Right lobe of liver (tissue), 6 donors: Measurements from ENCODE around the gene SLC25A12. TPM values are rescaled to one million over a fixed set of nuclear protein-coding genes. Genes with fewer than 3 reads are reported as not detected.
A peak's percentile ranks its signal among the peaks of the same experiment; 100 is the strongest.
"Not testable (repeated sequence)": the region's sequence is repeated elsewhere in the genome, so short reads cannot be mapped to it uniquely, and the experiment has no call there.

ENCODE experiments used
- ATAC-seq, 4 donors: fragments of 200-7000 bp; cut with Tn5 transposase; one replicate each; pipeline ENCODE4 v1.9.1; 2020; ENCODE audit warnings: mild to moderate bottlenecking in 4 of 4, moderate library complexity in 4 of 4
- DNase-seq, 3 donors: peaks; one replicate each; pipeline ENCODE4 v3.0.0-alpha.2; 2020
- H3K27ac ChIP-seq, 3 donors: fragments of 200-600 bp; one replicate each; pipeline ENCODE4 v1.8.0; 2022
- H3K27me3 ChIP-seq, 2 donors: fragments of 200-600 bp; one replicate each; pipeline ENCODE4 v1.8.0; 2022
- H3K36me3 ChIP-seq, 4 donors: fragments of 200-600 bp; sonication (generic) in 1 of 4; one replicate each; pipeline versions ENCODE4 v1.5.1 to v1.8.0; 2017 to 2022; ENCODE audit warnings: control low read depth in 1 of 4
- H3K4me1 ChIP-seq, 4 donors: fragments of 200-600 bp; sonication (generic) in 1 of 4; one replicate each; pipeline versions ENCODE4 v1.5.1 to v1.8.0; 2017 to 2022; ENCODE audit warnings: control low read depth in 1 of 4
- H3K4me3 ChIP-seq, 3 donors: fragments of 200-600 bp; one replicate each; pipeline ENCODE4 v1.8.0; 2022
- H3K9me3 ChIP-seq, 4 donors: fragments of 200-600 bp; sonication (generic) in 1 of 4; one replicate each; pipeline versions ENCODE4 v1.5.1 to v1.8.0; 2017 to 2022; ENCODE audit warnings: control low read depth in 1 of 4
- CTCF ChIP-seq, 4 donors: fragments of 200-600 bp in 3 of 4; fragments of 450-650 bp in 1 of 4; IDR thresholded peaks; one replicate each; pipeline versions ENCODE4 v1.5.1 to v1.8.0; 2016 to 2022; ENCODE audit warnings: antibody characterized with exemption in 4 of 4, mild to moderate bottlenecking in 2 of 4
- POLR2A ChIP-seq: fragments of 450-650 bp; IDR thresholded peaks from one replicate; pipeline ENCODE4 v1.6.1; 2017; ENCODE audit warnings: antibody characterized with exemption, mild to moderate bottlenecking
- WGBS: methylation state at CpG from one replicate; pipeline ENCODE4 v1.1.6; 2018; ENCODE audit warnings: low coverage, low lambda C conversion rate; ENCODE audit not compliant: insufficient coverage; ENCODE audit errors: missing lambda C conversion rate; 5-methylcytosine and 5-hydroxymethylcytosine counted together
- intact Hi-C, 2 donors: fragments of 100-400 bp; cut with DNase I; formaldehyde crosslinking; loops; one replicate each; pipeline versions ENCODE4 v1.11.2 to v1.14.1; 2022
- total RNA-seq, 6 experiments: library from RNA; depleted of rRNA in 2 of 6; stranded (reverse); fragments of >200 nt in 2 of 6; fragmentation: NEBNext Ultra II Directional in 3 of 6; extraction: Animal tissue kit (Norgen Biotek cat#: 25700) in 3 of 6; gene quantifications; one replicate each; pipeline versions ENCODE4 v1.1.0 to v1.2.4, GENCODE V29; 2016 to 2023
- donor health status: DM: no; HTN: yes; CAD: no.
- donor health status: DM: no; HTN: no; CAD: no.
- donor health status: DM: no; HTN: no; CAD: no.
- donor health status: DM: no; HTN: yes; CAD: no.
- donor health status: DM: no; HTN: yes; CAD: no.

SLC25A12 gene
- total RNA-seq, 6 experiments from 2014 or later = 0.74 to 1.6 (median 1.1) TPM

GRCh38 chr2:171813126-171813525, 80.9 kb downstream of the SLC25A12 start:
- TF ChIP-seq CTCF (IDR thresholded peaks at IDR 0.05) (no peak), POLR2A (no peak)
- Histone ChIP-seq H3K4me1 (peaks cover 0 to 7% (median 0%) of the 10 kb centered on the region in 4 donors), H3K4me3 (no peak overlapping the region), H3K27ac (no peak overlapping the region), H3K27me3 (no peaks in the 10 kb centered on the region), H3K36me3 (no peaks in the 10 kb centered on the region), H3K9me3 (no peaks in the 10 kb centered on the region)
- 80% methylated on average over 3 of the region's 3 CpGs for WGBS
- DNase-seq = no peak
- intact Hi-C loops = loop anchor here in 1 of 2 donors (10.0 kb wide), 1 partner anchor 292 kb away; the partner anchor contains the start of gene DLX2
- no peak for ATAC-seq

DNA sequence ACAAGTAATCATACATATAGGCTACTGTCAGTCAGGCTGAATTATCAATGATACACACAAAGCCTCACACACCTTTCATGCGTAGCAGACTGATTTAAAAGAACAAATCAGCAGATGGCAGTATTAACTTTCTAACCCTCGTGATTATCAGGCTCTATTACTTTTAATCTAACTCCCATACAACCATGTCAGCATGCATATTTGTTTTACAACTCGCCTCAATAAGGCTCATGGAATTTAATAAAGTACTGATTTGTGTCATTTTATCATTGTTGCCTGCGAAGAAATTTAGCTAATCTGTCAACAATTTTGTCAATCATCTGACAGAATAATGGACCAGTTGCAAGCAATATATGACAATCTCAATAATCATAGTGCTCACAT, 82.8 kb downstream of the SLC25A12 start:
- 21% methylated on average over 4 of the region's 4 CpGs for WGBS
- DNase-seq (no peak), ATAC-seq (peak; percentile 86 to 90 (median 88))
- Histone ChIP-seq H3K36me3 (no peaks in the 10 kb centered on the region), H3K27ac (no peak overlapping the region), H3K9me3 (no peaks in the 10 kb centered on the region), H3K4me3 (no peak overlapping the region), H3K27me3 (no peaks in the 10 kb centered on the region), H3K4me1 (peaks cover 0 to 7% (median 0%) of the 10 kb centered on the region in 4 donors)
- intact Hi-C loops = loop anchor here in 1 of 2 donors (10.0 kb wide), 1 partner anchor 294 kb away; the partner anchor contains the start of gene DLX2
- TF ChIP-seq CTCF (IDR thresholded peaks at IDR 0.05) (peak; percentile 47 to 67 (median 56)), POLR2A (no peak)

GRCh38 chr2:171810422-171811244, 83.4 kb downstream of the SLC25A12 start:
- Histone ChIP-seq H3K4me1 (peaks cover 0 to 7% (median 0%) of the 10 kb centered on the region in 4 donors), H3K36me3 (no peaks in the 10 kb centered on the region), H3K27me3 (no peaks in the 10 kb centered on the region), H3K9me3 (no peaks in the 10 kb centered on the region), H3K4me3 (no peak overlapping the region), H3K27ac (no peak overlapping the region)
- DNase-seq = no peak
- TF ChIP-seq CTCF (IDR thresholded peaks at IDR 0.05) (no peak), POLR2A (no peak)
- WGBS = 34% methylated on average over 5 of the region's 5 CpGs
- no peak for ATAC-seq
- intact Hi-C loops = loop anchor here in 1 of 2 donors (10.0 kb wide), 1 partner anchor 294 kb away; the partner anchor contains the start of gene DLX2

DNA sequence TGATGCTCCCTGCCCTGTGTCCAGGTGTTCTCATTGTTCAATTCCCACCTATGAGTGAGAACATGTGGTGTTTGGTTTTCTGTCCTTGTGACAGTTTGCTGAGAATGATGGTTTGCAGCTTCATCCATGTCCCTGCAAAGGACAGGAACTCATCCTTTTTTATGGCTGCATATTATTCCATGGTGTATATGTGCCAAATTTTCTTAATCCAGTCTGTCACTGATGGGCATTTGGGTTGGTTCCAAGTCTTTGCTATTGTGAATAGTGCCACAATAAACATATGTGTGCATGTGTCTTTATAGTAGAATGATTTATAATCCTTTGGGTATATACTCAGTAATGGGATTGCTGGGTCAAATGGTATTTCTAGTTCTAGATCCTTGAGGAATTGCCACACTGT, 85.2 kb downstream of the SLC25A12 start:
- intact Hi-C loops = loop anchor here in 1 of 2 donors (10.0 kb wide), 1 partner anchor 296 kb away; the partner anchor contains the start of gene DLX2
- not testable (repeated sequence) for H3K4me1 ChIP-seq, H3K27me3 ChIP-seq, ATAC-seq, H3K27ac ChIP-seq, DNase-seq, H3K36me3 ChIP-seq, H3K9me3 ChIP-seq, H3K4me3 ChIP-seq

DNA sequence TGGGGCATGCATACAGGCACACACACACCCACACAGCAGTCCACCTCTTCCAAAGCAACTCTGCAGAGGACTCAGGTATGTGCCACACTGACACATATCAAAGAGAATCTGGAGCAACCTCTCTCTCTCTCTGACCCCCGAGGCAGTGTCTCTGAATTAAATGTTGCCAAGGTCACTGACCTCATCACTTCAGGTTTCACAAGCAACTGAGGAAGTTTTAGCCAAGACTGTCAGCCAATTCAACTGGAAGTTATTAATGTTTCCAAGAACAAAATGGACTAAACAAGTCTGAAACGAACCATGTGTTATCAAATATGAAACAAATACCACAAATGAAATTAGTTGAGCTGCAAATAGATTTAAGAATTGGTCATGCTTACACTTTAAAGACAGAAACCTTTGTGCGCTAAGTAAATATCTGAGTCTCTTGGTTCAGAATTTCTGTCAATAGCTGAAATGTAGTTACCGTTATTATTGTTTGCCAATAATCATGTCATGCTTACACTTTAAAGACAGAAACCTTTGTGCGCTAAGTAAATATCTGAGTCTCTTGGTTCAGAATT, 86.1 kb downstream of the SLC25A12 start:
- TF ChIP-seq POLR2A (no peak), CTCF (IDR thresholded peaks at IDR 0.05) (no peak)
- 48% methylated on average over 5 of the region's 5 CpGs for WGBS
- DNase-seq (no peak), ATAC-seq (peak; percentile 35 to 74 (median 59))
- intact Hi-C loops = loop anchor here in 1 of 2 donors (10.0 kb wide), 1 partner anchor 297 kb away; the partner anchor contains the start of gene DLX2
- H3K4me3 ChIP-seq = no peak overlapping the region
- H3K27me3 ChIP-seq = no peaks in the 10 kb centered on the region
- H3K27ac ChIP-seq = no peak overlapping the region
- H3K9me3 ChIP-seq = no peaks in the 10 kb centered on the region
- no peaks in the 10 kb centered on the region for H3K36me3 ChIP-seq
- no peaks in the 10 kb centered on the region for H3K4me1 ChIP-seq
